Suprapubic skin (tissue), 3 donors: Measurements from ENCODE around the gene PHYKPL.

ENCODE experiments used
- CTCF ChIP-seq, 2 donors: fragments of 200-600 bp in 1 of 2; fragments of 450-650 bp in 1 of 2; sonication (generic) in 1 of 2; IDR thresholded peaks; one replicate each; pipeline ENCODE4 v1.5.1; 2016 to 2019; ENCODE audit warnings: antibody characterized with exemption in 2 of 2, mild to moderate bottlenecking in 1 of 2, moderate library complexity in 1 of 2
- POLR2AphosphoS5 ChIP-seq, 3 donors: sonication (generic); formaldehyde crosslinking; IDR thresholded peaks; one replicate each; pipeline ENCODE4 v1.6.1; 2017; ENCODE audit warnings: antibody characterized with exemption in 3 of 3

DNA sequence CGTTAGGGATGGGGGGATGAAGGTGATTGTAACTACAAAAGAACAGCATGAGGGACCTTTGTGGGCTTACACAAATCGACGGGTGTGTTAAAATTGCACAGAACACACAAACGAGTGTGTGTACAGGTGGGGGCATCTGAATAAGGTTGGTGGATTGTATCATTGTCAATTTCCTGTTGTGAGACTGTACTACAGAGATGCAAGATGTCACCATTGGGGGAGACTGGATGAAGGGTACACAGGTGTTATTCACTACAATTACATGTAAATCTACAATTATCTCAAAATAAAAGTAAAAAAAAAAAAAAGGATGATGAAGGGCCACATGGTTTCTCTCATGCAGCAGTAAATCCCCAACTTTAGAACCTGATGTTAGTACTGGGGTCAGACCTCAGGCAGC lies 31.4 kb upstream of the PHYKPL start:
- TF ChIP-seq POLR2AphosphoS5 (IDR thresholded peaks at IDR 0.05) = no peak
- TF ChIP-seq CTCF (IDR thresholded peaks at IDR 0.05) = no peak
